Stimulated activated CD4-positive, alpha-beta T cell treated with anti-CD3 and anti-CD28 coated beads, Interleukin-12 subunit alpha, Interleukin-12 subunit beta, amount 100 ng/mL, for 24 hours (primary cell): ENCODE data around the gene DYNLRB2.

Experiments
- DNase-seq, 2 experiments: peaks; one replicate each; pipeline ENCODE4 v3.0.0-alpha.2; 2020; ENCODE audit warnings: low read depth in 2 of 2

The DYNLRB2 gene

GRCh38 chr16:80552277-80552676 is 11.5 kb downstream of the DYNLRB2 start:
- no peak for DNase-seq

GRCh38 chr16:80554033-80554432 is 13.2 kb downstream of the DYNLRB2 start:
- no peak for DNase-seq

- DNase-seq = no peak
Measured at GRCh38 chr16:80556481-80556880, 15.7 kb downstream of the DYNLRB2 start.

- no peak for DNase-seq
Measured at GRCh38 chr16:80557037-80557436, 16.2 kb downstream of the DYNLRB2 start.

GRCh38 chr16:80559369-80559768 is 18.6 kb downstream of the DYNLRB2 start:
- DNase-seq = no peak

GRCh38 chr16:80563066-80563465 is 22.3 kb downstream of the DYNLRB2 start:
- no peak for DNase-seq

GRCh38 chr16:80564394-80564793 is 23.6 kb downstream of the DYNLRB2 start:
- DNase-seq = no peak

- peak; percentile 61 to 75 for DNase-seq
Measured at GRCh38 chr16:80569440-80570105, 28.8 kb downstream of the DYNLRB2 start.

- no peak for DNase-seq
Measured at GRCh38 chr16:80570106-80570478, 29.3 kb downstream of the DYNLRB2 start.

- DNase-seq = no peak
Measured at GRCh38 chr16:80573700-80574120, 32.9 kb downstream of the DYNLRB2 start.

- DNase-seq = no peak
Measured at GRCh38 chr16:80576343-80576912, 35.6 kb downstream of the DYNLRB2 start.

GRCh38 chr16:80577485-80578280 is 36.9 kb downstream of the DYNLRB2 start:
- DNase-seq = no peak

- peak; percentile 30 to 59 for DNase-seq
Measured at GRCh38 chr16:80580109-80580832, 39.5 kb downstream of the DYNLRB2 start.

GRCh38 chr16:80583466-80583865 is 42.7 kb downstream of the DYNLRB2 start:
- DNase-seq = peak in 1 of 2 experiments; percentile 40

- no peak for DNase-seq
Measured at GRCh38 chr16:80585764-80586163, 45.0 kb downstream of the DYNLRB2 start.

GRCh38 chr16:80586476-80586875 is 45.7 kb downstream of the DYNLRB2 start:
- no peak for DNase-seq

- DNase-seq = no peak
Measured at GRCh38 chr16:80587071-80587470, 46.3 kb downstream of the DYNLRB2 start.

GRCh38 chr16:80591071-80591915 is 50.5 kb downstream of the DYNLRB2 start:
- DNase-seq = peak in 1 of 2 experiments; percentile 6

GRCh38 chr16:80592273-80592672 is 51.5 kb downstream of the DYNLRB2 start:
- no peak for DNase-seq

- no peak for DNase-seq
Measured at GRCh38 chr16:80594756-80595155, 54.0 kb downstream of the DYNLRB2 start.

GRCh38 chr16:80596507-80597207 is 55.9 kb downstream of the DYNLRB2 start:
- no peak for DNase-seq
